Measurements from ENCODE around the gene TAB2. TPM values are rescaled to one million over a fixed set of nuclear protein-coding genes. Genes with fewer than 3 reads are reported as not detected.

Gene TAB2
- total RNA-seq, 1 donor = 50.4 TPM

GRCh38 chr6:149405823-149406765 lies 88.6 kb downstream of the TAB2 start:
- DNase-seq (ENCODE audit: low read depth in 2 of 3, low spot score in 2 of 3) = peak in 1 of 3 donors; percentile 8

DNA sequence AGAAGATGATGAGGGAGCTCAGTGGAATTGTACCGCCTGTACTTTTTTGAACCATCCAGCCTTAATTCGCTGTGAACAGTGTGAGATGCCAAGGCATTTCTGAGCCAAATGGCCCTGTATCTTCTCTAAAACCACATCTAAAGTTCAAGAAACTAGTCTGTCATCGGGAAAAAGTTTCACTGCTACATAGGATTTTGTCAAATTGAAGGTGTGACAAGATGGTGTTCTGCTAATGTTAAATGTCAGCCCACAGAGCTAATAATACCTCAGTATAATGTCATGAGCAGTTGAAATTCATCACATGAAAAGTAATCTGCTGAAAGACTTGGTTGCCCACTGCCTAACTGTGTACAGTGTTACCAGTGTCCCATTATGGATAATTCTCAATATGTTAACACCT lies 92.1 kb downstream of the TAB2 start:
- DNase-seq (ENCODE audit: low read depth in 2 of 3, low spot score in 2 of 3) = no peak

DNA sequence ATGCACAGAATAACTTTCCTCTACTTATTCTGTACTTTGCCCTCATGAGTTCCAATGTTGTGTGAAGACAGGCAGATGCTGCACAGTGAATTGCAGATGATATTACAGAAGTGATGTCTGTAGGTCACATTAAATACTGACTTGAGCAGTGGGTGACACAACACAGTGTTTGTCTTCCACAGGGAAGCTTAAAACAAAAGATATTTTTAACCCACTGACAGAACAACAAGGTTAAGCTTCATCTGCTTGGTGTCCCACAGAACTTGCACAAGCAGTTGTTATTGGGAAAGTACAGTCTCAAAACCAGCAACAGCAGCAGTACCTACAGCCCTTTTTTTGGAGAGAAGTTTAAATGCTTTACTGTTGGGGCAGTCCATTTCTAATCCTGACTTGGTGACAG lies 93.0 kb downstream of the TAB2 start:
- DNase-seq (ENCODE audit: low read depth in 2 of 3, low spot score in 2 of 3) = no peak

- DNase-seq (ENCODE audit: low read depth in 2 of 3, low spot score in 2 of 3) = no peak
These were observed 96.5 kb downstream of the TAB2 start for GRCh38 chr6:149414009-149414408.

DNA sequence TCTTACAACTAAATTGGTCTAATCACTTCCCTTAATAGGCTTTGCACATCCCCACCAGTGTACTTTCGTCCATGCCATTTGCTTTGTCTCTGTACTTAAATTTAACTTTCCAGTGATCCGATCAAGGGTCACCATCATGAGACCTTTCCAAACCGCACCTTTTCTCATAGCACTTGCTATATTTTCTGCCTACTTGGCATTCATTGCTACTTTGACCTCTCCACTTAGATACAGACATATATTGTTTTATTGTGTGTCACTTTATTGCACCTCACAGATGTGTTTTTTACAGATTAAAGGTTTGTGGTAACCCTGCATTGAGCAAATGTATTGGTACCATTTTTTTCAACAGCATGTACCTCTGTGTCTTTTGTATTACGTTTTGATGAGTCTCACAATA lies 97.3 kb downstream of the TAB2 start:
- DNase-seq (ENCODE audit: low read depth in 2 of 3, low spot score in 2 of 3) = no peak

DNA sequence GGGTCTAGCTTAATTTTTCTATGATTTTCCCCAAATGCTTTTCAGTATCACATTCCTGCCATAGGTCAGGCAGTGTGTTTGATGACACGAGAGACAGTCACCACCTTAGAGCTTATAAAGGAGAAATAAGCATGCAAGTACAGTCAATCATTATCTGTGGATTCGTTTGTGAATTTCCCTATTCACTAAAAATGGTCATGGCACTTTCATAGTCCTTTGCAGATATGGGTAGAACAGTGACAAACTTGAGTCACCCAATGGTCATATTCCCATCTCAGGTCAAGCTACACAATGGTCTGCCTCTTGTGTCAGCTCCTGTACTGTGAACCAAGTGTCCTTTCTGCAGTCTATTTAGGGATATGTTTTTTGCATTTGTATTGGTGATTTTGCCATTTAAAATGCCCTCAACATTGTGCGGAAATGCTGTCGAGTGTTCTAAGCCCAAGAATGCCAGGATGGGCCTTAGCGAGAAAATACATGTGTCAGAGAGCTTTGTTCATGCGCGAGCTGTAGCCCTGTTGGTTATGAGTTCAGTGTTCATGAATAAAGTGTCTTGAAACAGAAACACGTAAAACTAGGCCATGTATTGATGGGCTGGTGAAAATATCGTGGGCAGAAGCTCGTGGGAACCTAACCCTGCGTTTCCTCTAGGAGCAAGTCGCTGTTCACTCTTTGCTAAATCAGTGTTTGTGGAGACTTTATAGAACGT lies 102.3 kb downstream of the TAB2 start:
- DNase-seq (ENCODE audit: low read depth in 2 of 3, low spot score in 2 of 3) = no peak

DNA sequence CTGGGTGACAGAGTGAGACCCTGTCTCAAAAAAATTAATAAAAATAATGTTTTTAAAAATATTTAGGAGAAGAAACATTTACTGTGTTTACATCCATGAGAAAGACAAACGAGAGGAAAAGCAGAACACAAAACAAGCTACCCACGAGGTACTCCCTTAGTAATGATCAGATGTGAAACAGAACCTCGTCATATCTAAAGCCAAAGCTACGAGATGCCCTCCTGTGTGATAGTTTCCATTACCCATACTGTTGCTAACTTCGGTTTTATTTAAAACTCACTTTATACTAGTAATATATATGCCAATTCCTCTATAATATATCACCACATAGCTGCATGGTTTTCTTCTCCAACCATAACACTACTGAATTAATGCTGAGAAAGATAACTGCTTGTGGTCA lies 103.6 kb downstream of the TAB2 start:
- DNase-seq (ENCODE audit: low read depth in 2 of 3, low spot score in 2 of 3) = no peak

- DNase-seq (ENCODE audit: low read depth in 2 of 3, low spot score in 2 of 3) = no peak
These were observed 105.1 kb downstream of the TAB2 start for GRCh38 chr6:149422581-149422980.

- DNase-seq (ENCODE audit: low read depth in 2 of 3, low spot score in 2 of 3) = no peak
These were observed 106.5 kb downstream of the TAB2 start for GRCh38 chr6:149423964-149424440.

DNA sequence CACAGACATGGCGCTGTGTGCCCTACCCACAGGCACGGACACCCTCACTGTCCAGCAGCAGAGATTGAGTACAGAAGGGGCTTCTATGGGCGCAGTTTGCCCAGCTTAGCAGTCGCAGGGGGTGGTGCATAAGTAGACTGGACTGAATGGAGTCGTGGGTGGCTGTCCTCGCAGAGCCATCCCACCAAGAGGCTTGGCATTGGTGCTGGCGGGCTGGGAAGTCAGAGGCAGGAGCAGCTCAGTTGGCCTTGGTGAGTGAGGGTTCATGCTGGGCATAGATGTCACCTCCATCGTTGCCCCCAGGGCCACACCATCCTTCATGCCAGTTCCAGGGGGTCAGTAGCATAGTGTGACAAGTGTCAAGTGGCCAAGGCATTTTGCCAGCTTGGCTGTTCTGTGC lies 107.7 kb downstream of the TAB2 start:
- DNase-seq (ENCODE audit: low read depth in 2 of 3, low spot score in 2 of 3) = no peak

DNA sequence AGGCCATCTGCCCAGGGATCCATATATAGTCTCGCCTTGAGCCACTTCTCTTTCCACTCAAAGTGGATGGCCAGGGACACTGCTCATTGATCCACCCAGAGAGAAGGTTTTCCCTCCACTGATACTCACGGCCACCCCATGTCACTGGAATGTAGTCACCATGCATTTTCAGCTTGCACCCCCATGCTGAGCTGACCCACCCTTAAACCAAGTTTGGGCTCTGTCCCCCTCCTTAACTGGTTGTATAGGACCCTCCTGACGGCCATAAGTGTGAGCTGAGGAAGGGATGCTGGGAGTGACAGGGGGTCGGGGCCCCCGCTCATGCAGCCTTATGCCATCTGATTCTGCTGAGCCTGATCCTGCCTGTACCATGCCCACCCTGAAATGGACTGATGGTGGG lies 108.2 kb downstream of the TAB2 start:
- DNase-seq (ENCODE audit: low read depth in 2 of 3, low spot score in 2 of 3) = no peak

DNA sequence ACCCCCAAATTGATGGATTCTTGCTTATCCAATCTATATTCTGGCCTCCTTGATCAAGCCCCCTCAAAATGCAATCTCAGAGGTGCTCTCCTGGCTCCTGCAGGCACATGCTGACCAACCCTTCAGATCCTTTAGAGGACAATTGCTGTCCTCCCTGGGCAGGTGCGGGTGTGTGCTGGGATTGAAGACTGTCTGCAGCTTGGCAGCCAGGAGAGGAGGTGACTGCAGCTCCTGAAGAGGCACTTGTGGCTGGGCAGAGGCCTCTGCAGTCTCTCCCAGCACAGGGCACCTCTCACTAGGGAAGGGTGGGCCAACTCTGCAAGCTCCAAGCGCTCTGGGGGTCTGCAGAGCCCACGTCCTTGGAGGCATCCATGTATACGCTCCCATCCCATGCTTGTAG lies 111.1 kb downstream of the TAB2 start:
- no peak for DNase-seq (ENCODE audit: low read depth in 2 of 3, low spot score in 2 of 3)

GRCh38 chr6:149429427-149430360 lies 112.2 kb downstream of the TAB2 start:
- DNase-seq (ENCODE audit: low read depth in 2 of 3, low spot score in 2 of 3) = no peak

DNA sequence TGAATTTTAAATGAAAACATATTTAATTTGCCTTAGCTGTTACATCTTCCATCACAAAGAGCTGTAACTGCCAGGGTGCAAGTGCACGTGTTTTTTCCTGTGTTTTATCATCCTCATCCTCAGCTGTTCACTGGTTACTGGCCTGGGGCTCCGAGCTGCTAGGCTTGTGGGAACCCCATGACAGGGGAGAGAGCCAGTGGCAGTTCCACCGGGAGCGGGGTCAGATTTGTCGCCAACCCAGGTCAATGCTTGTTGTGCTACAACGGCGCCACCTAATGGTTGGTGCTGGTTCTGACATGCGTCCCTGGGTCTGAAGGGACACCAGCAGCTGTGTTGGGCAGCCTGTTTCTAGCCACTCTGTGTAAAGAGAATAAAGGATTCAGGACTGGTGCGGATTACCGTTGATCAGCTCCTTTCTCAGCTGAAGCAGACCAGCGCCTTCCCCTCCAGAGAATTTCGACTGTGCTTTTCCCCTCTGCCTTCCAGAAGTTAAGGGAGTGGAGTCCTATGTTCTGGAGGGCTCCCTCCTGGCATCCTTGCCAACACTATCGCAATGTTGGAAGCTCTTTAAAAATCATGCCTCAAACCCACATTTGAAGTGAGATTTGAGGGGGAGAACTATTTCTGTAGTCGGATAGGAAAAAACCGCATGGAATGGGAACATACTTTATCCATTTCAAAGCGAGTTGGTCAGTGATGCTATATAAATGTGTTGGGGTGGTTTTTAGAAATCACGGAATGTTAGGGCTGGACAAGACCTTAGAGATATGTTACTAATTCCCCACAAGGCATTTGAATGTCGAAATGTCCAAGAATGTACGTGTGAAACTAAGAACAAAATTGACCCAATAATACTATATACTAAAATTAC lies 114.6 kb downstream of the TAB2 start:
- peak; percentile 77 to 86 (median 77) for DNase-seq (ENCODE audit: low read depth in 2 of 3, low spot score in 2 of 3)

DNA sequence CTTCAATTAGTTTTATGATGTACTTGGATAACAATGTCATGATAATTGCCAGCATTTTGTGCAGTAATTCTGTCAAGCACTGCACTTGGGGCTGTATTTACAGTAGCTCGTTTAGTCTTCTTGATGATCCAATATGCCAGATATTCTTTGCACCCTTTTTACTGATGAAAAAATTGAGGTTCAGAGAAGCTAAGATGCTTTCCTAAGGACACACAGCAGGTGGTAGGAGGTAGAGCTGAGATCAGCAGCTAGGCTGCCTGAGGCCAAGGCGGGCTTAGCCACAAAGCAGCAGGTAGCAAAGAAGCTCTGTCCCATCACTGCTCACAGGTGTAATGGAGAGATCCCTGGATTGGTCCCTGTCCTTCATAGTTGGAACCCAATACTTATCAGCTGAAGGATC lies 115.9 kb downstream of the TAB2 start:
- DNase-seq (ENCODE audit: low read depth in 2 of 3, low spot score in 2 of 3) = no peak

GRCh38 chr6:149433881-149434280 lies 116.4 kb downstream of the TAB2 start:
- no peak for DNase-seq (ENCODE audit: low read depth in 2 of 3, low spot score in 2 of 3)

DNA sequence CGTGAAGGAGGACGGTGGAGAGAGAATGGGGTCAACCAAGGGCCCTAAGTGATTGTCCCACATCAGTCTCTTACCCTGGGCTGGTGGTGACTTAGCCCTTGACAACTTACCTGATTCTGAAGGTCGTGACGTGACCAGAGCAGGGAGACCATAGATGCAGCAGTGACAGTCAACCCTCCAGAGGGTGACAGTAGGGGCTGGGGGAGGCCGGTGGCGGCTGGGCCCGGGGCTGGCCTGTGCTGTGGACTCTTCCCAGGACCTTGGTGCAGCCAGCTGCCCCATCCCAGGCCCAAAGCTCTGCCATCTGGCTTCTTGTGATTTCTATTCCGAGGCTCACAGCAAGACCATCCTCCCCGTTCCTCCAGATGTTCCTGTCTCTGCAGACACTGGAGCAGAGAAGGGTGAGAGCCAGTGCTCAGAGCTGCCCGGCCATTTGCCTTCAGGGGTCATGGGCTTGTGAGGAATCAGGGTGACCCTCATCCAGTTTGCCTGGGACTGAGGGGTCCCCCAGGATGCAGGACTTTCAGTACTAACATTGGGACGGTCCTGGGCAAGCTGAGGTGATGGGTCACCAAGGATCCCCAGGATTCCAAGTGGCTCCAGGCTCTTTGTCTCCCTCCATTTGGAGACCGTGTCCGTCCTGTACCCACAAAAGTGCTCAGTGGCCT lies 118.5 kb downstream of the TAB2 start:
- DNase-seq (ENCODE audit: low read depth in 2 of 3, low spot score in 2 of 3) = no peak

DNA sequence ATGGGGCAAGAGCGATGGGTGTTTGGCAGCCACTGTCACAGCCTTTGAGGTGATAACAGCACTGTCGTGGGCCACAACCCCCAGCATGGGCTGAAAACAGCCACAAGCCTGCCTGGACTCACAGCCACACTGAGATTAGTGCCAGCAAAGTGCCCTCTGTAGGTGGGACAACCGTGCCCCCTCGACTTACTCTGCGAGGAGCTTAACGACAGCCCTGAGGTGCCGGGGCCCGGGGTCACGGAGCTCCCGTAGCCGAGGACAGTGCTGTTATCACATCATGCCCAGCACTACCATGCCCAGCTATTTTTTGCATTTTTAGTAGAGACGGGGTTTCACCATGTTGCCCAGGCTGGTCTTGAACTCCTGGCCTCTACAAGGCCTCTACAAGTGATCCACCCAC lies 119.1 kb downstream of the TAB2 start:
- DNase-seq (ENCODE audit: low read depth in 2 of 3, low spot score in 2 of 3) = no peak

DNA sequence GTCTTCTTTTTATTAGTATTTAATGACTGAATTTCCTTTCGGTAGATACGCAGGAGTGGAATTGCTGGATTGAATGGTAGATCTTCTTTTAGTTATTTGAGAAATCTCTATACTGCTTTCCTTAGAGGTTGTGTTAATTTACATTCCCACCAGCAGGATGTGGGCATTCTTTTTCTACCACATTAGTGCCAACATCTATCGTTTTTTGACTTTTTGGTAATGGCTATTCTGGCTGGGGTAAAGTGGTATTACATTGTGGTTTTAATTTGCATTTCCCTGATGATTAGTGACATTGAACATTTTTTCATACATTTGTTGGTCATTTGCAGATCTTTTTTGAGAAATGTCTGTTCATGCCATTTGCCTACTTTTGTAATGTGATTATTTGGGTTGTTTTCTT lies 119.7 kb downstream of the TAB2 start:
- DNase-seq (ENCODE audit: low read depth in 2 of 3, low spot score in 2 of 3) = no peak
